GM12864 (cell line): Measurements from ENCODE around the gene BCL7C.

ENCODE experiments used
- DNase-seq: peaks from one replicate; pipeline ENCODE4 v3.0.0-alpha.2; 2011; ENCODE audit warnings: low read depth
- H3K4me3 ChIP-seq: 2 replicates; pipeline ENCODE4 v1.5.1; 2011; ENCODE audit warnings: mild to moderate bottlenecking, low read depth, low read length, control low read depth
- TF ChIP-seq, protein P1 (sequence below): IDR thresholded peaks from 2 replicates; pipeline ENCODE4 v1.5.1; 2011; ENCODE audit warnings: low read depth, mild to moderate bottlenecking, moderate library complexity, low read length, control low read depth, inconsistent platforms; ENCODE audit errors: missing control alignments

BCL7C gene

DNA sequence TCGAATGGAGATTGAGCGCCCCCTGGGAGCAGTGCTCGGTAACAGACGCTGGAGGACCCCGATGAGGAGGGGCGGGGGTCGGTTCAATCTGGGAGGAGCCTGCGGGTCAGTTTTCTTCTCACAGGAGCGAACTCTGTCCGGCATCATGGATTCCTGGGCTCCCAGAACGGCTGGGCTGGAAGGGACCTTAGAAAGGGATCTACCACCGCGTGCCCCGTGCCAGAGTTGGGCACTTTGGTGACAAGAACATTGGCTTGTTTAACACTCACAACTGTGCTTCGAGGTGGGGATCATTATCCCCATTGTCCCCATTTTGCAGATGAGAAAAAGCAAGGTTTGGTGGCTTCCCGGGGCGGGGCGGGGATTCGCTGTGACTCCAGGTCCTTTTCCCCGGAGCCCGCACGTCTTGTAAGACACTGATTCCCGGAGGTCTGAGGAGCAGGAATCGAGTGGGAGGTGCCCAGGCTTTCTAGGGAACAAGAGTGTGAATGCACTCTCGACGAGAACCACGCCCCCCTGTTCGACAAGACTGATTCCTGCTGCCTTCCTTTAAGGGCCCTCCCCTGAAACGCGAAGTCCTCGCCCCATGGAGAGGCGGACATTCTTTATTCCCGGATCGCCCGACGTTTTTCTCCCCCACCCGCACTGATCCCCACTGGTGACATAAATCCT lies 28.0 kb upstream of the BCL7C start:
- TF ChIP-seq, protein P1, sequence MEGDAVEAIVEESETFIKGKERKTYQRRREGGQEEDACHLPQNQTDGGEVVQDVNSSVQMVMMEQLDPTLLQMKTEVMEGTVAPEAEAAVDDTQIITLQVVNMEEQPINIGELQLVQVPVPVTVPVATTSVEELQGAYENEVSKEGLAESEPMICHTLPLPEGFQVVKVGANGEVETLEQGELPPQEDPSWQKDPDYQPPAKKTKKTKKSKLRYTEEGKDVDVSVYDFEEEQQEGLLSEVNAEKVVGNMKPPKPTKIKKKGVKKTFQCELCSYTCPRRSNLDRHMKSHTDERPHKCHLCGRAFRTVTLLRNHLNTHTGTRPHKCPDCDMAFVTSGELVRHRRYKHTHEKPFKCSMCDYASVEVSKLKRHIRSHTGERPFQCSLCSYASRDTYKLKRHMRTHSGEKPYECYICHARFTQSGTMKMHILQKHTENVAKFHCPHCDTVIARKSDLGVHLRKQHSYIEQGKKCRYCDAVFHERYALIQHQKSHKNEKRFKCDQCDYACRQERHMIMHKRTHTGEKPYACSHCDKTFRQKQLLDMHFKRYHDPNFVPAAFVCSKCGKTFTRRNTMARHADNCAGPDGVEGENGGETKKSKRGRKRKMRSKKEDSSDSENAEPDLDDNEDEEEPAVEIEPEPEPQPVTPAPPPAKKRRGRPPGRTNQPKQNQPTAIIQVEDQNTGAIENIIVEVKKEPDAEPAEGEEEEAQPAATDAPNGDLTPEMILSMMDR: peak; percentile 90
- DNase-seq: no peak
- peak overlapping the region; percentile 76 for H3K4me3 ChIP-seq

GRCh38 chr16:30921459-30921747 lies 27.5 kb upstream of the BCL7C start:
- DNase-seq: no peak
- H3K4me3 ChIP-seq: peak overlapping the region; percentile 76; the same call in 1 of the 2 replicates
- TF ChIP-seq, protein P1: no peak

DNA sequence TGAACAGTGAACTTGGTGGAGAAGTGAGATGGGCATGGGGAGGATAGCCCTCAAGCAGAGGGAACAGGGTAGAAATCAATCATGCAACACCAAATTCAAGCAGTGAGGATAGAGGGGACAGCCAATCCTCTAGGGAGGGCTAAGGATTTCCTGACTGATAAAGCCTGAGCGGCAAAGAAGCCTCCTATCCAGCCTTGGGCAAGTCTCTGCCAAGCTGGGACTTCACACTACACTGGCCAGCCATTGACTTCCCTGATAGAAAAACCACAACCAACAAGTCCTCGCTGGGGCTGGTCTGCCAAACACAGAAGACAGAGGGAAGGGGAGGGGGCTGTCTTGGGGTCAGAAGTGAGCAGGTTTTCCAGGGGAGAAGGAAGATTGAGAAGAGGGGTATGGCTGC lies 27.0 kb upstream of the BCL7C start:
- TF ChIP-seq, protein P1: no peak

DNA sequence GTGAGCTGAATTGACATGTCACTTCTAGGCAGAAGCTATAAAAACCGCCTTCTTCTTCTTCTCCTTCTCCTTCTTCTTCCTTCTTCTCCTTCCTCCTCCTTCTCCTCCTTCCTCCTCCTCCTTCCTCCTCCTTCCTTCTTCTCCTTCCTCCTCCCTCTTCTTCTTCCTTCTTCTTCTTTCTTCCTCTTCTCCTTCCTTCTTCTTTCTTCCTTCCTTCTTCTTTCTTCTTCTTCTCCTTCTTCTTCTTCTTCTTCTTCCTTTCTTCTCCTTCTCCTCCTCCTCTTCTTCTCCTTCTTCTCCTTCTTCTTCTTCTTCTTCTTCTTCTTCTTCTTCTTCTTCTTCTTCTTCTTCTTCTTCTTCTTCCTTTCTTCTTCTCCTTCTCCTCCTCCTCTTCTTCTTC lies 24.7 kb upstream of the BCL7C start:
- TF ChIP-seq, protein P1: no peak
- no peak for DNase-seq
- no peak overlapping the region for H3K4me3 ChIP-seq

More for the DNA sequence above, 27.0 kb upstream of the BCL7C start:
- DNase-seq: no peak
- H3K4me3 ChIP-seq: no peak overlapping the region

DNA sequence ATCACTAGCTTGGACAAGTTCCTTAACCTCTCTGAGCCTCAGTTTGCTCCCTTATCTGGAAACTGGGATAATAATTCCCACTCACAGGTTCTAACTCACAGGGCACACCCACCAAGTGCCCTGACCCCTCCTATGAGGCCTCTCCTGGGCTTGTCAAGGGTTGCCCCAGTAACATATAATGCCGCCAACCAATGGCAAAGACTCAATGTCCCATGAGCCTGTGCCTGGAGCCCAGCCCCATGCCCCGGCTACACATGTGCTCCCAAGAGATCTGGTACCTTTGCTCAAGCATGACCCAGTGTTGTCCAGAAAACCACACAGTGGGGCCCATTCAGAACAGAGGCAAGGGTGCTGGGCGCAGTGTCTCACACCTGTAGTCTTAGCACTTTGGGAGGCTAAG lies 21.0 kb upstream of the BCL7C start:
- TF ChIP-seq, protein P1: no peak
- H3K4me3 ChIP-seq: no peak overlapping the region
- no peak for DNase-seq

- no peak for DNase-seq
- TF ChIP-seq, protein P1: no peak
- no peak overlapping the region for H3K4me3 ChIP-seq
Measured at GRCh38 chr16:30912794-30913412, 19.0 kb upstream of the BCL7C start.
